PC-9 (cell line): ENCODE measurements around the gene IL17RE. TPM values are rescaled to one million over a fixed set of nuclear protein-coding genes. Genes with fewer than 3 reads are reported as not detected.

Experiments used
- BruUV-seq: library from RNA; stranded (reverse); fragments of 400-500 nt; replicated peaks from 2 replicates; lab custom pipeline; 2021; lab: Mats Ljungman, UMichigan
- CTCF ChIA-PET: fragments of 300-600 bp; sonication (Branson Sonifier 250); formaldehyde crosslinking; loops from one replicate; lab custom pipeline; 2022; ENCODE audit warnings: antibody characterized with exemption; lab: Charles Lee
- POLR2A ChIA-PET: fragments of 300-600 bp; sonication (Branson Sonifier 250); formaldehyde crosslinking; loops from one replicate; lab custom pipeline; 2022; ENCODE audit warnings: antibody characterized with exemption; ENCODE audit not compliant: unreplicated experiment; lab: Charles Lee
- DNase-seq, 2 experiments: peaks; one replicate each; pipeline versions ENCODE4 v3.0.0 to v3.0.0-alpha.2; 2015 to 2022; ENCODE audit warnings: mixed read lengths in 1 of 2
- H2AFZ ChIP-seq: fragments of 200-600 bp; sonication (generic); 2 replicates; pipeline ENCODE4 v1.8.1; 2017; ENCODE audit warnings: antibody characterized with exemption
- H3F3A ChIP-seq: fragments of 200-600 bp; sonication (generic); 2 replicates; pipeline ENCODE4 v1.8.1; 2017; ENCODE audit warnings: antibody characterized with exemption, mild to moderate bottlenecking, low read depth; ENCODE audit not compliant: insufficient read depth
- H3K27ac ChIP-seq: fragments of 200-600 bp; sonication (generic); 2 replicates; pipeline ENCODE4 v1.6.1; 2016; ENCODE audit warnings: mixed run types
- H3K27me3 ChIP-seq: fragments of 200-600 bp; sonication (generic); 2 replicates; pipeline ENCODE4 v1.6.1; 2016; ENCODE audit warnings: low read depth, mixed run types; ENCODE audit not compliant: insufficient read depth
- H3K36me3 ChIP-seq: fragments of 200-600 bp; sonication (generic); 2 replicates; pipeline ENCODE4 v1.6.1; 2016; ENCODE audit warnings: low read depth, mixed run types
- H3K4me1 ChIP-seq: fragments of 200-600 bp; sonication (generic); replicated peaks from 2 replicates; pipeline ENCODE4 v1.6.1; 2016; ENCODE audit warnings: mixed run types; ENCODE audit not compliant: insufficient read depth
- H3K4me2 ChIP-seq: fragments of 200-600 bp; sonication (generic); 2 replicates; pipeline ENCODE4 v1.6.1; 2017; ENCODE audit warnings: mixed run types
- H3K4me3 ChIP-seq: fragments of 200-600 bp; sonication (generic); 2 replicates; pipeline ENCODE4 v1.6.1; 2016; ENCODE audit warnings: mixed run types
- H3K79me2 ChIP-seq: fragments of 200-600 bp; sonication (generic); 2 replicates; pipeline ENCODE4 v1.6.1; 2017; ENCODE audit warnings: low read depth, mixed run types
- H3K9me2 ChIP-seq: fragments of 200-600 bp; sonication (generic); 2 replicates; pipeline ENCODE4 v1.8.1; 2017; ENCODE audit warnings: mild to moderate bottlenecking; ENCODE audit not compliant: insufficient read depth
- H3K9me3 ChIP-seq: fragments of 200-600 bp; sonication (generic); 2 replicates; pipeline ENCODE4 v1.8.1; 2016; ENCODE audit warnings: low read depth; ENCODE audit not compliant: insufficient read depth
- H4K20me1 ChIP-seq: fragments of 200-600 bp; sonication (generic); 2 replicates; pipeline ENCODE4 v1.8.1; 2017; ENCODE audit not compliant: insufficient read depth
- CTCF ChIP-seq: fragments of 200-600 bp; sonication (generic); conservative IDR thresholded peaks from 2 replicates; pipeline ENCODE4 v1.6.1; 2017; ENCODE audit warnings: mixed run types, antibody characterized with exemption, mild to moderate bottlenecking, moderate library complexity
- EZH2 ChIP-seq: fragments of 200-600 bp; sonication (generic); IDR thresholded peaks from 2 replicates; pipeline ENCODE4 v1.8.0; 2017; ENCODE audit warnings: antibody characterized with exemption, low read depth
- intact Hi-C: fragments of 100-400 bp; cut with micrococcal nuclease; formaldehyde crosslinking; loops from one replicate; pipeline ENCODE4 v1.10.0; 2022; ENCODE audit not compliant: unreplicated experiment
- total RNA-seq: library from RNA; stranded (reverse); gene quantifications from 2 replicates; pipeline ENCODE4 v1.2.3, GENCODE V29; 2021

The IL17RE gene
- total RNA-seq, 1 experiment from 2014 or later: 23.8 TPM

- Histone ChIP-seq H3K4me3 (no peak overlapping the region), H3K4me1 (peaks cover 47% of the 10 kb centered on the region), H3K9me3 (no peaks in the 10 kb centered on the region), H3K27ac (no peak overlapping the region), H3F3A (peaks cover 38% of the 10 kb centered on the region), H3K36me3 (0 out of 2 replicates have a peak, but pooled peaks cover 3% of the 10 kb centered on the region), H3K79me2 (no peaks in the 10 kb centered on the region), H3K4me2 (no peak overlapping the region), H2AFZ (no peak overlapping the region), H4K20me1 (no peaks in the 10 kb centered on the region), H3K9me2 (no peaks in the 10 kb centered on the region), H3K27me3 (no peaks in the 10 kb centered on the region)
- TF ChIP-seq CTCF (no peak), EZH2 (no peak)
- no TSS peak for BruUV-seq
- DNase-seq: no peak
- intact Hi-C loops: no loop called here
- CTCF ChIA-PET: no interaction called here
- POLR2A ChIA-PET: no interaction called here
Measured at GRCh38 chr3:9908286-9908685, 5.6 kb downstream of the IL17RE start.

- Histone ChIP-seq H3K36me3 (0 out of 2 replicates have a peak, but pooled peaks cover 3% of the 10 kb centered on the region), H3K4me2 (no peak overlapping the region), H4K20me1 (no peaks in the 10 kb centered on the region), H3K4me1 (peaks cover 47% of the 10 kb centered on the region), H3F3A (peaks cover 32% of the 10 kb centered on the region), H3K9me2 (no peaks in the 10 kb centered on the region), H3K4me3 (no peak overlapping the region), H3K27me3 (no peaks in the 10 kb centered on the region), H2AFZ (no peak overlapping the region), H3K9me3 (no peaks in the 10 kb centered on the region), H3K79me2 (no peaks in the 10 kb centered on the region), H3K27ac (no peak overlapping the region)
- POLR2A ChIA-PET: no interaction called here
- TF ChIP-seq EZH2 (no peak), CTCF (no peak)
- intact Hi-C loops: no loop called here
- CTCF ChIA-PET: no interaction called here
- no peak for DNase-seq
- no TSS peak for BruUV-seq
Measured at GRCh38 chr3:9909221-9910013, 6.8 kb downstream of the IL17RE start.

GRCh38 chr3:9911863-9912262, 9.2 kb downstream of the IL17RE start:
- Histone ChIP-seq H3K4me1 (peaks cover 53% of the 10 kb centered on the region), H3K9me2 (no peaks in the 10 kb centered on the region), H4K20me1 (no peaks in the 10 kb centered on the region), H3K36me3 (no peaks in the 10 kb centered on the region), H3K27ac (peak overlapping the region; percentile 63; the same call in 1 of the 2 replicates), H3K79me2 (no peaks in the 10 kb centered on the region), H3K27me3 (no peaks in the 10 kb centered on the region), H3F3A (peaks cover 32% of the 10 kb centered on the region), H3K4me3 (no peak overlapping the region), H2AFZ (no peak overlapping the region), H3K4me2 (peak overlapping the region; percentile 58), H3K9me3 (no peaks in the 10 kb centered on the region)
- DNase-seq: peak in 1 of 2 experiments; percentile 41
- intact Hi-C loops: no loop called here
- BruUV-seq: no TSS peak
- POLR2A ChIA-PET: interaction anchor here (0.6 kb wide), 4 partner anchors 9 to 136 kb away, joined by 3 to 9 read pairs (median 4); no protein-coding TSS in a partner anchor
- CTCF ChIA-PET: interaction anchor here (0.5 to 0.8 kb wide), 2 partner anchors 14 to 34 kb away, joined by 3 read pairs; no protein-coding TSS in a partner anchor
- no peak for TF ChIP-seq EZH2
